Measurements from ENCODE around the gene TPK1.
"Not testable (repeated sequence)": the region's sequence is repeated elsewhere in the genome, so short reads cannot be mapped to it uniquely, and the experiment has no call there.

Gene TPK1

DNA sequence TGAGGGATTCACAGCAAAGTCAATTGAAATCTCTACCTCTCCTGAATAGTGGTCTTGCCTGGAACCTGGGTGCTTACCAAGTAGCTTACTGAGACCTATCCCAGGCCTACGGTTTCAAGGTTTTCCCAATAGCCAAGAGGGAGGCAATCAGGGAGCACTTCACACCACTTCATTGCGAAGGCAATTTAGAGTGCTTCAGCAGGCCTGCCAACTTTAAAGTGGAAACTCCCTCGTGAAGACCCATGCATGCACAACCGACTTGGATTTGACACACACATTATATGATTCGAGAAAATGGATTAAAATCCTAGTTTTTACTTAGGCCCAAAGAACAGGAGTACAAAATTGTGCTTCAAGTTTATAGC, 380.8 kb downstream of the TPK1 start:
- no peak for DNase-seq

GRCh38 chr7:144454256-144455039, 381.4 kb downstream of the TPK1 start:
- DNase-seq, result peak; percentile 42

GRCh38 chr7:144452064-144452463, 383.8 kb downstream of the TPK1 start:
- DNase-seq, result peak; percentile 57

DNA sequence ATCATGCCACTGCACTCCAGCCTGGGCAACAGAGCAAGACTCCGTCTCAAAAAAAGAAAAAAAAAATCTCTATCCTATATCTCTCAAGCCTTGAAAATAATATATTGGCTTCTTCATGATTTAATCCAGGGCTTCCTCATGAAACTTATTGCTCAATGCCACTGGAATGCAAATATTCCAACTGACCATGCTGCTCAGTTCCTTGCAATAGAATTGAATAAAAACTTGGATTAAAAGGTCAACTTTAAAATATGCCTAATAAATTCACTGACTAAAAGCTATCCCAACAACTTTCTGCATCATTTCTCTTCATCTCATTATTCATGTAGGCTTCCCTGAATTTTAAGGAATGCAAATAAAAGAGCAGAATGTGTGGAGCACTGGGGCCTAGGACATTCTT, 390.3 kb downstream of the TPK1 start:
- no peak for DNase-seq

- peak; percentile 29 for DNase-seq
Observed at GRCh38 chr7:144439717-144440205, 396.1 kb downstream of the TPK1 start.

GRCh38 chr7:144438759-144439158, 397.1 kb downstream of the TPK1 start:
- no peak for DNase-seq

- DNase-seq, result peak; percentile 86
Observed at GRCh38 chr7:144437370-144438191, 398.3 kb downstream of the TPK1 start.

GRCh38 chr7:144436500-144436899, 399.4 kb downstream of the TPK1 start:
- no peak for DNase-seq

DNA sequence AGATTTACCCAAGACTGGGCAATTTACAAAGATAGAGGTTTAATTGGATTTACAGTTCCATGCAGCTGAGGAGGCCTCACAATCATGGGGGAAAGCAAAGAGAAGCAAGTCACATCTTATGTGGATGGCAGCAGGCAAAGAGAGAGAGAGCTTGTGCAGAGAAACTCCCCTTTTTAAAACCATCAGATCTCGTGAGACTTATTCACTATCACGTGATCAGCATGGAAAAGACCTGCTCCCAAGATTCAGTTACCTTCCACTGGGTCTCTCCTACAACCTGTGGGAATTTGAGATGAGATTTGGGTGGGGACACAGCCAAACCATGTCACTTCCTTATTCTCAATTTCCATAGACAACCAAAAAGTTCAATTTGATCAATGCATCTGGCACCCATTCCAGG, 407.4 kb downstream of the TPK1 start:
- no peak for DNase-seq

- not testable (repeated sequence) for DNase-seq
Observed at GRCh38 chr7:144427539-144427938, 408.3 kb downstream of the TPK1 start.

- peak; percentile 31 for DNase-seq
Observed at GRCh38 chr7:144418931-144419330, 416.9 kb downstream of the TPK1 start.

GRCh38 chr7:144416341-144416740, 419.5 kb downstream of the TPK1 start:
- DNase-seq, result no peak

GRCh38 chr7:144415858-144416257, 420.0 kb downstream of the TPK1 start:
- DNase-seq, result no peak

DNA sequence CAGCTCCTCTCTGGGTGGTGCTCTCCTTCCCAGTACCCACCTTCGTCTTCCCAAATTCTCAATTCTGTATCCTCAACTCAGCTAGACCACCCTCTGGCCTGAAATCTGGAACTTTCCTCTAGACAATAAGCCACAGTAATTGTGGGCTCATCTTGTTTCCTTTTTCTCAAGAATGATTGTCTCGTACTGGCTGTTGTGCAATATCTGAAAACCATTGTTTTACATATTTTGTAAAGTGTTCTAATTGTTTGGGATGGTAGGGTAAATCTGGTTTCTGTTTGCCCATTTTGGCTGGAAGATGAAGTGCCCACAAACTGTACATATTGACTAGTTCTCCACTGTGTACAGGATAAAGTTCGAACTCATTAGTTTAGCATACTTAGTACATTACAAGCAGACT, 421.0 kb downstream of the TPK1 start:
- DNase-seq, result no peak

GRCh38 chr7:144410441-144410840, 425.4 kb downstream of the TPK1 start:
- DNase-seq, result no peak

- DNase-seq, result no peak
Observed at GRCh38 chr7:144408121-144408520, 427.7 kb downstream of the TPK1 start.

DNA sequence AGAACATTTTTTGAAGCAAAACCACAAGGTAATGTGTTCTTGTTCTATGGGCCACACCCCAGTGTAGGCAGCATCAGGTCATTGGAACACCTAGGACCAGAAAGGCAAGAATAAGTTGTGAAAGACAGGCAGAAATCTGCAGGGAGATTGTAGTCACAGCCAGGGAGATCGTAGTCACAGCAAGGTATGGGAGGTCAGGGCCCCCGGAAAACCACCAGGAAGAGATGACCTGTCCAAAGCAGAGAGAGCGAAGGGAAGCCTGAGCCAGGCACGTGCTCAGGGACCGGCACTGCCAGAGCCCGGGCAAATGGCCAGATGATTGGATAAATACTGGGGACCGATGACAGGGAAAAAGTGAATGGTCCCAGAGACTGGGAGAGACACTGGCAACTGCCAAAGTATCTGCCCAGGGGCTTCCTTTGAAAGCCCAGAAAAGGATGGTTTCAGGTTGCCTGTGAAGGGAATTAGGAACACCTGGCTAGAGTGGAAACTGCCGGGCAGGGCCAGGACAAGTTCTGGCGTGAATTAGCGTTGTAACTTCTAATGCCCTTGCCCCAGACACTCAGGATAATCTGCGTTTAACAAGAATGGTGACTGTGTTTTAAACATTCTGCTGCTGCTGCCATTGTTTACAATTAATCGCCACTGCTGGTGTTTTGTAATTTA, 428.5 kb downstream of the TPK1 start:
- DNase-seq, result no peak

- DNase-seq, result no peak
Observed at GRCh38 chr7:144404946-144405345, 430.9 kb downstream of the TPK1 start.

DNA sequence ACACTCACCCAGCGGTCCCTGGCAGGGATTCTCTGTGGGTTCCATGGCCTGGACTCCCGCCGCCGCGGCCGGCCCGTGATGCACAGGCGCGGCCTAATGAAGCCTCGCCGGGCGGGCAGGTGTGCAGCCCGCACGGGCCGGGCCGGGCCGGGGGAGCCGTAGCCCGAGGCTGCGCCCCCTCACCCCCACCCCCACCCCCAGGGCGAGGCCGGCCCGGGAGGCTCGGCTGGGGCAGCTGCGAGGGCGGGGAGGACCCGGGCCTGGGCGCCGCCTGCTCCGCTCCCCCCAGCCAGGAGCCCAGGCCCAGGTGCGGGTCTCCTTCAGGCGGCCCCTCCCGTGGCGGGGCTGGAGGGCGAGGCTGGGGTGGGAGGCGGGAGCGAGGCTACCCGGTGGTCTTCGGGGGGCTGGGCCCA, 432.2 kb downstream of the TPK1 start, which contains the start of gene NOBOX:
TSS of gene NOBOX (minus strand) at position 45 of the 413 bp plus-strand sequence.
- no peak for DNase-seq

GRCh38 chr7:144403102-144403501, 432.8 kb downstream of the TPK1 start:
- DNase-seq, result no peak
